DLD1 (cell line): ENCODE data around the gene NOP9.
"Not testable (repeated sequence)": the region's sequence is repeated elsewhere in the genome, so short reads cannot be mapped to it uniquely, and the experiment has no call there.

Experiments
- in situ Hi-C: cut with HindIII; loops from 2 replicates; pipeline ENCODE4 v1.10.0; 2017; ENCODE audit warnings: low sequenced_read_pairs

NOP9 gene

GRCh38 chr14:24323341-24323740 is 23.7 kb downstream of the NOP9 start:
- in situ Hi-C loops = no loop called here

- in situ Hi-C loops = no loop called here
These were observed 24.4 kb downstream of the NOP9 start for GRCh38 chr14:24324024-24324423.

- in situ Hi-C loops = no loop called here
These were observed 25.4 kb downstream of the NOP9 start for GRCh38 chr14:24325041-24325530.

DNA sequence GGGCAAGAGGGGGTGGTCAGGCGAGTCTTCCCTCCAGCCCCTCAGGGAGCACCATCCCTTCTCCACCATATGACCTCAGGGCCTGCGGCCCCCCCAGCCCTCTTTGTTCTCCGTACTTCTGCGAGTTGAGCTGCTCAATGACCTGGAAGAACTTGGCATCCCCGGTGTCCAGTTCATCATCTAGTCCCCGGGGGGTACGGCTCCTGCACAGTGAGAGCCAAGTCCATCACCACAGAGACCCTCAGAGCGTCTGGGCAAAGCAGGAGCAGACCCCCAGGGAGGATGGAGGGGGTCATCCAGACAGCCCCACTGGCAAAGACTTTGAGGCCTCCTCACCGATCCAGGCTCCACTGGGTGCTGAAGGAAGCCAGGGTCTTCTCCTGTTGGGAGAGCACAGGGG is 26.3 kb downstream of the NOP9 start:
- in situ Hi-C loops = no loop called here

GRCh38 chr14:24327303-24327702 is 27.7 kb downstream of the NOP9 start:
- in situ Hi-C loops = no loop called here

DNA sequence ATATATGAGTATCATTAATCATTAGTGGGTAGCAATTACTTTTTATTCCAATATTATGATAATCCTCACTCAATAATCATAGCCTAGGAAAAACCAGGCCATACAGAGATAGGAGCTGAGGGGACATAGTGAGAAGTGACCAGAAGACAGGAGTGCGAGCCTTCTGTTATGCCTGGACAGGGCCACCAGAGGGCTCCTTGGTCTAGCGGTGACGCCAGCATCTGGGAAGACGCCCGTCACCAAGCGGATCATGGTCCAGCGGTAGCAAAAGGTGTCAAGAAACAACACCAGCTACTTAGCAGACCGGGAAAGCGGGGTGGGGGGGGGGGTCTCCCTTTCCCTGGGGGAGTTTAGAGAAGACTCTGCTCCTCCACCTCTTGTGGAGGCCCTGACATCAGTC is 28.3 kb downstream of the NOP9 start:
- in situ Hi-C loops = not testable (repeated sequence)

DNA sequence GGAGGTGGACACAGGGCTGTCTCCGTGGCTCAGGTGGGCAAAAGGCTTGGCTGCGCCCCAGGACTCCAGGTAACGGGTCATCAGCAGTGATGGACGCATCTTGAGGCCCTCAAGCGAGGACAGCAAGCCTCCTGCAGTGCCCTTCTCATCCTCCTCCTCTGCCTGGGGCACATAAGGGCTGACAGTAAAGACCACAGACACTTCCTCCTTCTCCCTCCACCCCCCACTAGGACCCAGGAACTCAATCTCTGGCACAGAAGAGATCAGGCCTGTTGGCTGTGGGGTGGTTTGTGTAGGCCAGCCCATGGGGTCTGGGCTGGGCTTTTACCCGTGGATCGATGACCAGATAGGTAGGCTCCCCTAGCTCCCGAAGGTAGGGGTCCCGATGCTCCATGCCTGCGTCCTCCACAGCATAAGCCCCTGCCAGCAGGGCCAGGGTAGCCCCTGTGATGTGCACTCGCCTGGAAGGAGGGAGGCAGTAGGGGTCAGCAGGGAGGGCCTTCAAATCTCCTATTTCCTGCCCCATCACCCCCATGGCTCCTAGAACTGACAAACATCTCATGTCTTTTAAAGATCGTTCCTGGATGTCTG is 29.5 kb downstream of the NOP9 start:
- in situ Hi-C loops = no loop called here

- in situ Hi-C loops = no loop called here
These were observed 30.1 kb downstream of the NOP9 start for GRCh38 chr14:24329736-24330135.

GRCh38 chr14:24330973-24331674 is 31.5 kb downstream of the NOP9 start:
- in situ Hi-C loops = no loop called here

DNA sequence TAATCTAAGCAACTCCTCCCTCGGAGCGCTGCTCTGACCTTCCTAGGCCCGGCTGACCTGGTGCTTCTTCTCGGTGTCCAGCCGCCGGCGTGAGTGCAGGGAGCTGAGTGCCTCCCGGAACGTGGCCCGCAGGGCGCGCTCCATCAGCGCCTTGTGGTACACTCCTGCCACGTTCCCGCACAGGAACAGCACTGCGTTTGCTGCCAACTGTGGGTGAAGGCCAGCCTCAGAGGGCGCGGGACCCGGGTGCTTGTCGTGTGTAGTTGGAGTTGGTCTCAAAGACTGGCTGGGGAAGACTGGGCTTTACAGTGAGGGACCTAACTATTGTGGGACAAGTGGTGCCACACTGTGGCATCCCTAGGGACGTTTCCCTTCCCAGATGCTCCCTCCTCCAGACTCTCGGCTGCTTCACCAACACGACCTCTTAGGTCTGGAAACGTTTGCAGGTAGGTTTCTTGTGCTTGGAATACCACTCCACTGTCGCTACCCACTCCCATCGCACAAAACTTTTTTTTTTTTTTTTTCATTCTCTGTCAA is 32.1 kb downstream of the NOP9 start:
- in situ Hi-C loops = no loop called here

DNA sequence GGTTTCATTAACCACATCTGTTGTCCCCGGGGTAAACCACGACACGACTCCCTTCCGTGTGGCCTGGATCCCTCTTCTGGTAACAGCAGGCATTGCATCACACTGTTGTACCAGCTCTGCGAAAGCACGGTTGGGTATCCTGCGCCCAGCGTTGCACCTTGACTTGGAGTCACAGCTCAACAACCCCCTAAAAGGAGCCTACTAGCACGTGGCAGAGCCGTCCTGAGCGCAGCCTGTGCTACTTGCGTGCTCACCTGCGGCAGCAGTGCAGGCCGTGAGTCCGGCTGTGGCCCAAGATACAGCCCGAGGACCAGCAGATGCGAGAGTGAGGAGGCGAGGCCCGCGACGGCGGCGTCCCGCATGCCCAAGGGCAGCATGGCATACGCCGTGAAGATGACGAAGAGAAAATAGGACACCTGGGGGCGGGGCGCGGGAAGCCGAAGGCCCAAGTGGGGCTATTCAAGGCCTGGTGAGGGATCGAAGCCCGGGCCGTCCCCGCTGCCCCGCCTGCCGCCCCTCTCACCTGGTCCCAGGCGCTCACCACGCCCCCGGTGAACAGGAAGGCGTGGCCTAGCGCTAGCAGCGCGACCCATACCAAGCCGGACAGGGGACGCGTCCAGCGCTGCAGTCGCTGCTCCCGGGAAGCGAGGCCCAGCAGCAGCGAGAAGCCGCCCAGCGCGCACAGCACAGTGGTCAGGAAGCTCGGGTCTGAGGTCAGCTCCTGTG is 32.8 kb downstream of the NOP9 start:
- in situ Hi-C loops = no loop called here

- in situ Hi-C loops = loop anchor here (5.0 kb wide), 1 partner anchor 57 kb away; no protein-coding TSS in a partner anchor
These were observed 35.0 kb downstream of the NOP9 start, which contains the start of gene ADCY4 for GRCh38 chr14:24334431-24335291. Gene ADCY4 (minus strand): TSS chr14:24335071. CDS start chr14:24334652, 419 bp downstream.

GRCh38 chr14:24335461-24336171 is 36.0 kb downstream of the NOP9 start:
- in situ Hi-C loops = loop anchor here (5.0 kb wide), 1 partner anchor 58 kb away; no protein-coding TSS in a partner anchor

GRCh38 chr14:24337144-24337823 is 37.6 kb downstream of the NOP9 start:
- in situ Hi-C loops = loop anchor here (5.0 kb wide), 1 partner anchor 60 kb away; no protein-coding TSS in a partner anchor

DNA sequence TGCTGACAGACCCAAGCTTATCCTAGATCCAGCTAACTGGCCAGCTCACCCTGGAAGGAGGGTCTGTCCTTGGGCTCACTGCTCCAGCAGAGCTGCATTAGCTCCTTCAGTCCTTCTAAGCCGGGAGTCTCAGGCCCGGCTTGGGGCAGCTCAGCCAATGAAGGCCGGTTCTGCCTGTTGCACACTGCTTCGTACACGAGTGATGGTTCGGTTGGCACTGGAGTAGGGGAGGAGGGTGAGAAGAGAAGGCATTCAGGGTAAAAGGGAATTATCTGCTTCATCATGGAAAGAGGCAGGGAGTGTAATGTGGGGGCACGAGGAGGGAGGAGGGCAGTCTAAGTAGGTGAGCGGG is 38.1 kb downstream of the NOP9 start:
- in situ Hi-C loops = loop anchor here (5.0 kb wide), 1 partner anchor 60 kb away; no protein-coding TSS in a partner anchor

DNA sequence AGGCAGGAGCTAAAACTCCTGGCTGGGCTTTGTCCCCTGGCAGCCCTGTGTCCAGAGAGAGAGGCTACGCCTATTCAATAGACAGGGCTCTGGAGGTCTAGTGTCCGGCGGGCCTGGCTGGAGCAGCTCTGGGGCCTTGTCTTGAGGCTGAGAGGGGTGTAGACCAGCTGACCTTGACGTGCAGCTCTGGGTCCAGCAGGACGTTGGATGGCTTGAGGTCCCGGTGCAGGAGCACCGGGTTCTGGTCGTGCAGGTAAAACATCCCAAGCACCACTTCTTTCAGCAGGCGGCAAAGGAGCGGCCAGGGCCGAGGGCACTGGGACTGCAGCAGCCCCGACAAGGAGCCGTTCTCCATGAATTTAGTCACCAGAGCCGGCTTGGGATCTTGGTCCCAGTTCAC is 39.2 kb downstream of the NOP9 start:
- in situ Hi-C loops = loop anchor here (5.0 kb wide), 1 partner anchor 62 kb away; no protein-coding TSS in a partner anchor

DNA sequence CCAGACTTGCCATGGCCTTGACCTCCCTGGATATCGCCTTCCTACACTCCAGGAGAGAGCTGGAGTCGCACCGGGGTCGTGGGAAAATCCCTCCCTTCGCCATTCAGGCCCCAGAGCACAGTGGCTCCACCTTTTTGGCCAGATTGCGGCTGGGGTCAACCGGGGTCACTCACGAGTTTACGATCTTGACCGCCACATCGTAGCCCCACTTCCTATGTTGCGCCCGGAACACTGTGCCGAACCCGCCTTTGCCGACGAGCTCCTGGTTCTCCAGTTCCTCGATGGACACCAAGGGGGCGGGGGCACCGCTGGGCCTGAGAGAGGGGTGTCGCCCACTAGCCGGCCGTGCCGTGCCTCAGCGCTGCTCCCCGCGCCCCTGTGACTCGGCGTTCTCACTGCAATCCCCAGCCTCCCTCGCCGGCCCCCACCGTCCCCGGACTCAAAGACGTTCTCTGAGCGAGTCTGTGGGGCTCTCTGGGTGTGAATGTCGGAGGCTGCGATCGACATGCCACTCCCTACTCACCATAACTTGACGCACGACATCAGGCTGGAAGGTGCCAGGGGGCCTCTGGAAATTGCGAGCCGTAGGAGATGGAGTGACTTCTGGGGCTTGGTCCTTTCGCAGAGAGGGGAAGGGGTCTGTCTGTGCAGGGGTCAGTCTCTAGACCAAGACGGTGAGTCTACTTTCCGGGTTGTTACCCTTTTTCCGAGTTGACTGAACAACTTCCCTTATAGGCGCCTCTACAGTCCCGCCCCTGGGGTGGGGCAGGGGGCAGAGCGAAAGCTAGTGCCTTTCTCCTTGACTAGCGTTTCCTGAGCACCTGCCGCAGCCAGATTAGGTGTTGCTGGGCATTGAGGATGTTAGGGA is 39.9 kb downstream of the NOP9 start, which contains the start of gene RIPK3:
TSS of gene RIPK3 (minus strand) at position 708 of the 868 bp plus-strand sequence. CDS start at position 543, 165 bp downstream.
- in situ Hi-C loops = loop anchor here (5.0 kb wide), 1 partner anchor 62 kb away; no protein-coding TSS in a partner anchor

DNA sequence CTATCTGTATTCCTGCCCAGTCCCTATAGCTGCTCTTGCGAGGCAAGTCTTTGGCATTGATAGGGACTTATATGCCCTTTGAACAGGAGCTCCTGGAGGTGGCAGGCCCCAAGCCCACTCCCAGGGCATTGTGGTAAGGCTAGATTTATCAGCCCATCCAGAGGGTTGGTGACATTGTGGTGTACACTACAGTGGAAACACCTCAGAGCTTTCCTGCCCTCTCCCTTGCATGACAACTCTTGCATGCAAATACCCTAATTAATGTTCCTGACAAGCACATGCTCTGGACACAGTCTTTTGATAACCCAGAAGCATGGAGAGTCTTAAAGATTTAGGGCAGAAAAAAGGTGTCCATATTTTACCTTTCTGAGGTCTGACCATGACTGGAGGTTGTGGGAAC is 41.0 kb downstream of the NOP9 start:
- in situ Hi-C loops = no loop called here
